Measurements from ENCODE around the gene TNFRSF25.

- TF ChIP-seq CTCF (IDR thresholded peaks at IDR 0.05) (no peak), GABPB1 (CRISPR knock-in tag; IDR thresholded peaks at IDR 0.05) (no peak), ESRRA (CRISPR knock-in tag; IDR thresholded peaks at IDR 0.05; ENCODE audit: borderline replicate concordance) (no peak), ZNF263 (CRISPR knock-in tag; IDR thresholded peaks at IDR 0.05; ENCODE audit: low read depth) (no peak), PREB (CRISPR knock-in tag; IDR thresholded peaks at IDR 0.05; ENCODE audit: borderline replicate concordance) (no peak), ZNF121 (CRISPR knock-in tag; IDR thresholded peaks at IDR 0.05) (no peak), E2F4 (CRISPR knock-in tag; IDR thresholded peaks at IDR 0.05; ENCODE audit: borderline replicate concordance, low read depth) (no peak), SP1 (CRISPR knock-in tag; conservative IDR thresholded peaks at IDR 0.05) (no peak), SMAD4 (CRISPR knock-in tag; IDR thresholded peaks at IDR 0.05) (no peak)
- TF ChIP-seq, protein P1, sequence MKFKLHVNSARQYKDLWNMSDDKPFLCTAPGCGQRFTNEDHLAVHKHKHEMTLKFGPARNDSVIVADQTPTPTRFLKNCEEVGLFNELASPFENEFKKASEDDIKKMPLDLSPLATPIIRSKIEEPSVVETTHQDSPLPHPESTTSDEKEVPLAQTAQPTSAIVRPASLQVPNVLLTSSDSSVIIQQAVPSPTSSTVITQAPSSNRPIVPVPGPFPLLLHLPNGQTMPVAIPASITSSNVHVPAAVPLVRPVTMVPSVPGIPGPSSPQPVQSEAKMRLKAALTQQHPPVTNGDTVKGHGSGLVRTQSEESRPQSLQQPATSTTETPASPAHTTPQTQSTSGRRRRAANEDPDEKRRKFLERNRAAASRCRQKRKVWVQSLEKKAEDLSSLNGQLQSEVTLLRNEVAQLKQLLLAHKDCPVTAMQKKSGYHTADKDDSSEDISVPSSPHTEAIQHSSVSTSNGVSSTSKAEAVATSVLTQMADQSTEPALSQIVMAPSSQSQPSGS (CRISPR knock-in tag; IDR thresholded peaks at IDR 0.05; ENCODE audit: borderline replicate concordance, low read depth), result no peak
Measured at GRCh38 chr1:6416906-6417305, 49.1 kb downstream of the TNFRSF25 start.
